Measurements from ENCODE around the gene MDM2. TPM values are rescaled to one million over a fixed set of nuclear protein-coding genes. Genes with fewer than 3 reads are reported as not detected.

MDM2 gene
- total and polyA plus RNA-seq, 9 of the 15 experiments (the other 6 are each of a cell fraction or from before 2014, with no cell fraction given): 13.6 to 100 (median 49.0) TPM

GRCh38 chr12:68807576-68808387 lies at the start of gene MDM2 (continued):
- TF ChIP-seq MTA2 (IDR thresholded peaks at IDR 0.05; ENCODE audit: low read depth) (0 out of 2 replicates have a peak, but pooled peaks have one; percentile 6), ARID2 (IDR thresholded peaks at IDR 0.05) (no peak), JUND (IDR thresholded peaks at IDR 0.05; ENCODE audit: borderline replicate concordance, low read depth, low read length) (peak; percentile 54), JUND (tag; IDR thresholded peaks at IDR 0.05; ENCODE audit: borderline replicate concordance, low read depth, low read length) (peak; percentile 39; the same call in 1 of the 3 replicates), SUPT5H (IDR thresholded peaks at IDR 0.05) (peak; percentile 88), TRIM28 (IDR thresholded peaks at IDR 0.05) (no peak), ZNF561 (CRISPR knock-in tag; conservative IDR thresholded peaks at IDR 0.05) (no peak), MED1 (CRISPR knock-in tag; IDR thresholded peaks at IDR 0.05; ENCODE audit: borderline replicate concordance) (no peak), CTBP1 (IDR thresholded peaks at IDR 0.05; ENCODE audit: borderline replicate concordance) (peak; percentile 93), ETV6 (IDR thresholded peaks at IDR 0.05; ENCODE audit: borderline replicate concordance in 1 of 2, low read depth in 2 of 2, low read length in 1 of 2) (no peak), ETV6 (CRISPR knock-in tag; IDR thresholded peaks at IDR 0.05; ENCODE audit: borderline replicate concordance) (no peak), ETS1 (conservative IDR thresholded peaks at IDR 0.05; ENCODE audit: control insufficient read depth, low read depth, low read length) (peak; percentile 77), HNRNPL (IDR thresholded peaks at IDR 0.05; ENCODE audit: low read depth, low read length) (peak; percentile 69; the same call in 1 of the 2 replicates), E2F6 (IDR thresholded peaks at IDR 0.05; ENCODE audit: borderline replicate concordance in 1 of 2, extremely low read depth in 1 of 2, insufficient read depth in 1 of 2, insufficient read length in 1 of 2, low read depth in 1 of 2, low read length in 1 of 2, poor library complexity in 1 of 2, severe bottlenecking in 1 of 2) (peak; percentile 52 to 84), PHB2 (IDR thresholded peaks at IDR 0.05; ENCODE audit: low read depth) (no peak), TCFL5 (CRISPR knock-in tag; conservative IDR thresholded peaks at IDR 0.05) (no peak)
- TF ChIP-seq, protein P1, sequence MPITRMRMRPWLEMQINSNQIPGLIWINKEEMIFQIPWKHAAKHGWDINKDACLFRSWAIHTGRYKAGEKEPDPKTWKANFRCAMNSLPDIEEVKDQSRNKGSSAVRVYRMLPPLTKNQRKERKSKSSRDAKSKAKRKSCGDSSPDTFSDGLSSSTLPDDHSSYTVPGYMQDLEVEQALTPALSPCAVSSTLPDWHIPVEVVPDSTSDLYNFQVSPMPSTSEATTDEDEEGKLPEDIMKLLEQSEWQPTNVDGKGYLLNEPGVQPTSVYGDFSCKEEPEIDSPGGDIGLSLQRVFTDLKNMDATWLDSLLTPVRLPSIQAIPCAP (CRISPR knock-in tag; IDR thresholded peaks at IDR 0.05; ENCODE audit: borderline replicate concordance): no peak
- TF ChIP-seq, protein P2, sequence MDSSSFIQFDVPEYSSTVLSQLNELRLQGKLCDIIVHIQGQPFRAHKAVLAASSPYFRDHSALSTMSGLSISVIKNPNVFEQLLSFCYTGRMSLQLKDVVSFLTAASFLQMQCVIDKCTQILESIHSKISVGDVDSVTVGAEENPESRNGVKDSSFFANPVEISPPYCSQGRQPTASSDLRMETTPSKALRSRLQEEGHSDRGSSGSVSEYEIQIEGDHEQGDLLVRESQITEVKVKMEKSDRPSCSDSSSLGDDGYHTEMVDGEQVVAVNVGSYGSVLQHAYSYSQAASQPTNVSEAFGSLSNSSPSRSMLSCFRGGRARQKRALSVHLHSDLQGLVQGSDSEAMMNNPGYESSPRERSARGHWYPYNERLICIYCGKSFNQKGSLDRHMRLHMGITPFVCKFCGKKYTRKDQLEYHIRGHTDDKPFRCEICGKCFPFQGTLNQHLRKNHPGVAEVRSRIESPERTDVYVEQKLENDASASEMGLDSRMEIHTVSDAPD (CRISPR knock-in tag; IDR thresholded peaks at IDR 0.05): no peak
- TF ChIP-seq, protein P3, sequence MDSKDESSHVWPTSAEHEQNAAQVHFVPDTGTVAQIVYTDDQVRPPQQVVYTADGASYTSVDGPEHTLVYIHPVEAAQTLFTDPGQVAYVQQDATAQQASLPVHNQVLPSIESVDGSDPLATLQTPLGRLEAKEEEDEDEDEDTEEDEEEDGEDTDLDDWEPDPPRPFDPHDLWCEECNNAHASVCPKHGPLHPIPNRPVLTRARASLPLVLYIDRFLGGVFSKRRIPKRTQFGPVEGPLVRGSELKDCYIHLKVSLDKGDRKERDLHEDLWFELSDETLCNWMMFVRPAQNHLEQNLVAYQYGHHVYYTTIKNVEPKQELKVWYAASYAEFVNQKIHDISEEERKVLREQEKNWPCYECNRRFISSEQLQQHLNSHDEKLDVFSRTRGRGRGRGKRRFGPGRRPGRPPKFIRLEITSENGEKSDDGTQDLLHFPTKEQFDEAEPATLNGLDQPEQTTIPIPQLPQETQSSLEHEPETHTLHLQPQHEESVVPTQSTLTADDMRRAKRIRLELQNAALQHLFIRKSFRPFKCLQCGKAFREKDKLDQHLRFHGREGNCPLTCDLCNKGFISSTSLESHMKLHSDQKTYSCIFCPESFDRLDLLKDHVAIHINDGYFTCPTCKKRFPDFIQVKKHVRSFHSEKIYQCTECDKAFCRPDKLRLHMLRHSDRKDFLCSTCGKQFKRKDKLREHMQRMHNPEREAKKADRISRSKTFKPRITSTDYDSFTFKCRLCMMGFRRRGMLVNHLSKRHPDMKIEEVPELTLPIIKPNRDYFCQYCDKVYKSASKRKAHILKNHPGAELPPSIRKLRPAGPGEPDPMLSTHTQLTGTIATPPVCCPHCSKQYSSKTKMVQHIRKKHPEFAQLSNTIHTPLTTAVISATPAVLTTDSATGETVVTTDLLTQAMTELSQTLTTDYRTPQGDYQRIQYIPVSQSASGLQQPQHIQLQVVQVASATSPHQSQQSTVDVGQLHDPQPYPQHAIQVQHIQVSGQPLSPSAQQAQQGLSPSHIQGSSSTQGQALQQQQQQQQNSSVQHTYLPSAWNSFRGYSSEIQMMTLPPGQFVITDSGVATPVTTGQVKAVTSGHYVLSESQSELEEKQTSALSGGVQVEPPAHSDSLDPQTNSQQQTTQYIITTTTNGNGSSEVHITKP (IDR thresholded peaks at IDR 0.05; ENCODE audit: partially characterized antibody): peak; percentile 75

Measured in K562 (cell line).